ENCODE measurements around the gene MRI1. TPM values are rescaled to one million over a fixed set of nuclear protein-coding genes. Genes with fewer than 3 reads are reported as not detected.

The MRI1 gene
- total and polyA plus RNA-seq, 4 donors, result 16.3 to 50.0 (median 17.7) TPM

GRCh38 chr19:13757805-13758772 is 6.2 kb upstream of the MRI1 start:
- 89% methylated on average over 15 of the region's 15 CpGs for WGBS
- no peaks in the 10 kb centered on the region for H3K4me1 ChIP-seq (ENCODE audit: control insufficient read depth in 4 of 4, insufficient read depth in 4 of 4, low read length in 3 of 4)
- peaks cover 24 to 70% (median 37%) of the 10 kb centered on the region in 4 donors for H3K36me3 ChIP-seq (ENCODE audit: control insufficient read depth in 4 of 4, insufficient read depth in 3 of 4, low read depth in 1 of 4, low read length in 3 of 4)
- H3K9me3 ChIP-seq (ENCODE audit: control insufficient read depth in 4 of 4, low read length in 3 of 4), result no peaks in the 10 kb centered on the region
- H3K27me3 ChIP-seq (ENCODE audit: control insufficient read depth in 4 of 4, insufficient read depth in 4 of 4, low read length in 3 of 4), result no peaks in the 10 kb centered on the region
- no peak overlapping the region for H3K4me3 ChIP-seq (ENCODE audit: low read depth in 1 of 3, low read length in 3 of 3)
- no peak overlapping the region for H3K27ac ChIP-seq (ENCODE audit: low read depth in 1 of 2, low read length in 2 of 2)
- no peak for DNase-seq (ENCODE audit: low spot score)
- TF ChIP-seq RAD21 (IDR thresholded peaks at IDR 0.05), result no peak
- TF ChIP-seq EGR1 (IDR thresholded peaks at IDR 0.05; ENCODE audit: low read depth in 2 of 2), result no peak
- TF ChIP-seq TAF1 (conservative IDR thresholded peaks at IDR 0.05), result no peak
- TF ChIP-seq MAX (IDR thresholded peaks at IDR 0.05), result no peak
- TF ChIP-seq REST (IDR thresholded peaks at IDR 0.05), result no peak
- TF ChIP-seq ZBTB33 (IDR thresholded peaks at IDR 0.05), result no peak
- TF ChIP-seq GABPA (IDR thresholded peaks at IDR 0.05 in 1 of 2, conservative IDR thresholded peaks at IDR 0.05 in 1 of 2), result no peak
- no peak for TF ChIP-seq RXRA (IDR thresholded peaks at IDR 0.05)
- no peak for TF ChIP-seq HNF4A (conservative IDR thresholded peaks at IDR 0.05)
- no peak for TF ChIP-seq HNF4G (IDR thresholded peaks at IDR 0.05)
- TF ChIP-seq CTCF (IDR thresholded peaks at IDR 0.05; ENCODE audit: low read depth, low read length, missing input control), result no peak
- no peak for TF ChIP-seq NR2F2 (IDR thresholded peaks at IDR 0.05)
- TF ChIP-seq JUND (IDR thresholded peaks at IDR 0.05), result no peak
- H3K9ac ChIP-seq (ENCODE audit: low read depth in 1 of 2, low read length in 2 of 2), result no peak overlapping the region

GRCh38 chr19:13758795-13759194 is 5.5 kb upstream of the MRI1 start:
- WGBS, result 99% methylated on average over 24 of the region's 24 CpGs
- TF ChIP-seq RAD21 (IDR thresholded peaks at IDR 0.05) (no peak), YY1 (IDR thresholded peaks at IDR 0.05) (no peak), GABPA (IDR thresholded peaks at IDR 0.05 in 1 of 2, conservative IDR thresholded peaks at IDR 0.05 in 1 of 2) (no peak), TAF1 (conservative IDR thresholded peaks at IDR 0.05) (no peak), ATF3 (IDR thresholded peaks at IDR 0.05) (no peak), JUND (IDR thresholded peaks at IDR 0.05) (no peak), NR2F2 (IDR thresholded peaks at IDR 0.05) (no peak), ZBTB33 (IDR thresholded peaks at IDR 0.05) (no peak), HNF4G (IDR thresholded peaks at IDR 0.05) (no peak), SP1 (IDR thresholded peaks at IDR 0.05) (no peak), FOXA1 (IDR thresholded peaks at IDR 0.05) (no peak), HNF4A (conservative IDR thresholded peaks at IDR 0.05) (no peak)

More at GRCh38 chr19:13758795-13759194, 5.5 kb upstream of the MRI1 start:
- Histone ChIP-seq H3K27ac (ENCODE audit: low read depth in 1 of 2, low read length in 2 of 2) (no peak overlapping the region), H3K4me1 (ENCODE audit: control insufficient read depth in 4 of 4, insufficient read depth in 4 of 4, low read length in 3 of 4) (peaks cover 0 to 2% (median under 1%) of the 10 kb centered on the region in 4 donors), H3K4me3 (ENCODE audit: low read depth in 1 of 3, low read length in 3 of 3) (no peak overlapping the region), H3K36me3 (ENCODE audit: control insufficient read depth in 4 of 4, insufficient read depth in 3 of 4, low read depth in 1 of 4, low read length in 3 of 4) (peaks cover 24 to 70% (median 35%) of the 10 kb centered on the region in 4 donors), H3K9ac (ENCODE audit: low read depth in 1 of 2, low read length in 2 of 2) (no peak overlapping the region), H3K27me3 (ENCODE audit: control insufficient read depth in 4 of 4, insufficient read depth in 4 of 4, low read length in 3 of 4) (no peaks in the 10 kb centered on the region), H3K9me3 (ENCODE audit: control insufficient read depth in 4 of 4, low read length in 3 of 4) (no peaks in the 10 kb centered on the region)
- DNase-seq (ENCODE audit: low spot score), result no peak

Measured in liver (tissue), 9 donors.